GM19452 (cell line): ENCODE results near the gene SMIM41.

ENCODE experiments used
- ATAC-seq: cut with Tn5 transposase; IDR thresholded peaks from one replicate; pipeline ENCODE4 v1.9.1; 2021; ENCODE audit not compliant: unreplicated experiment

Gene SMIM41

DNA sequence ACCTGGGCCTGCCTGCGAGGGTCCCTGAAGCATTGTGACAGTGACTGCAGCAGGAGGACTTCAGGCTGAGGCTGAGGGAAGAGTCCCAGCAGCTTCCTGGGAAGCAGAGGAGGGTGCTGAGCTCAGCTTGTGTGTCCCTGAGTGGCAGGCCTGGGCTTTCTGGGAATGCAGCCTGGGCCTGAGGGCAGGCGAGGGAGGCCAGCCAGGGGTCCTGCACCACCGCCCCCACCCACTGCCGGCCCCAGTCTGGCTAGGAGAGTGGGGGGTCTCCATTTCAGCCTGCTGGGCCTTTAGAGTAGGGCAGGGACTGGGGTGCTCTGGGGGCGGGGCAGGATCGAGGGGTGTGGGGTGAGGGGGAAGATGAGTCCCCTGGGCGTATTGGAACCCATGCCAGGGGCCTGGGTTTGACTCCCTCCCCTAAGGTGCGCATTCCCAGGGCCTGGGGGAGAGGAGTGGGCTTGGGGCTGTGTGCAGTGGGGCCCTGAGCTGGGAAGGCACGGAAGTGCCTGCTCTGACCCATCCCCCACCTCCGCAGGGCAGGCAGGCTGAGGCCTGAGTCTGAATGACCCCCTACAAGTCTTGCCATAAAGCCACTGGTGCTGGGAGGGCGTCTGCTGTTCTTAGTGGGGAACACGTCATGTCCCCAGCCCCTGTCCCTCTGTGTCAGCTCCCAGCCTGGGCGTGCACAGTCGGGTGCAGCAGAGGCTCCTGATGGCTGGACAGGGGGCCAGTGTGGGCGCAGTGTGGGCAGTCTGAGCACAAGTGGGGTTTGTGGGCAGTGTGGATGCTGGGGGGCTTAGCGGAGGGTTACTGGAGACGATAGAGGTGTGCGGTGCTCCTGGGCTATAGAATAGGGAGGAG lies 66.0 kb downstream of the SMIM41 start:
- ATAC-seq, result no peak

DNA sequence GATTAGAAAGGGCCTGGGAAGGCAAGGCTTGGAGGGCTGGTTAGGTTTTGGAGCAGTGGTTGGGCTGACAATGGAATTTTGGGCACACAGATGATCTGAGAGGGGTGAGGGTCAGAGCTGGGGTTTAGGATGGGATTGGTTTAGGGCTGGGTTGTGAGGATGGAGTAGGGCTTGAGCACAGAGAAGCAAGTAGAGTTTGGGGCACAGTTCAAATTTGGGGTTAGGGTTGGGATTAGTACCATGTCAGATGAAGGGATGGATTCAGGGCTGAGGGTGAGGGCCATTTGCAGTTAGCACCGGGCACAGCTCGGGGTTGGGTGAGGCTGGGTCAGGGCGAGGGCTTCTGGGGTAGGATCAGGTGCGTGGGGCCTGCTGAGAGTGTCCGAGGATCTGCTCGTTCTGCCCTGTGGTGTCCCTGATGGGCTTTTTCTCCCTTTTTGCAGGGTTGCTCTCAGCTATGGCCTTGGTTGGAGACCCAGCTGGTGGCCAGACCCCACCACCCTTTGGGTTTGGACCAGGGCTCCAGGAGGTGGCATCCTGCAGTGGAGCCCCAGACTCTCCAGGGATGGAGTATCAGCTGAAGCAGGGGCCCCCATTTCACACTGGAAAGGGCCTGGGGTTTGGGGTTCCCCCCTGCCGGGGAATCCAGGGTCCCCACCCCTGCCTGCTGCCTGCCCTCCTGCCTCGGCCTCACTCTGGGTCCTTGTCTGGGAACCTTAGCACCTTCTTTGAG lies 66.8 kb downstream of the SMIM41 start:
- ATAC-seq, result no peak

DNA sequence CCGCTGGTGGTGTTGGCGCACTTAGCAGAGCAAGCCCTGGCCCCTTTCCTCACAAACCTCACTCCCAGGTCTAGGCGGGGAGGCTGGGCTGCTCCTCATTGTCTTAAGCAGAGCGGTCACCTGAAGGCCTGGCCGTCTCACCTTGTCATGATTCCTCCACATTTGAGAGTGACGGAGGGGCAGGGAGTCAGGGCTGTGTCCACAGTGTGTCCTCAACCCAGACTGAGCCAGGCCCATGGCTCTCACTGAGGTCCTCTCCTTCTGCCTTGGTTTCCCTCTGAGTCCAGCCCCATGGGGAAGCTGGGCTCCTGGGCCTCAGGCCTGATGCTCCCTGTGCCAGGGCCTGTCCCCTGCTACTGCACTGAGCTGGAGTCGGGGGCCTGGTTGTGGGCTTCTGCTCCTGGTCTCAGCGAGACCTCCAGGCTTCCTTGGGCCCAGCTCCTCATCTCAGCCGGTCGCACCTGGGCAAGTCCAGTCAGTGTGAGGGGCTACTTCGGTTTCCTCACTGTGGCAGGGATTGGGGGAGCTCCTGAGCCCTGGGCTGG lies 67.4 kb downstream of the SMIM41 start:
- no peak for ATAC-seq

DNA sequence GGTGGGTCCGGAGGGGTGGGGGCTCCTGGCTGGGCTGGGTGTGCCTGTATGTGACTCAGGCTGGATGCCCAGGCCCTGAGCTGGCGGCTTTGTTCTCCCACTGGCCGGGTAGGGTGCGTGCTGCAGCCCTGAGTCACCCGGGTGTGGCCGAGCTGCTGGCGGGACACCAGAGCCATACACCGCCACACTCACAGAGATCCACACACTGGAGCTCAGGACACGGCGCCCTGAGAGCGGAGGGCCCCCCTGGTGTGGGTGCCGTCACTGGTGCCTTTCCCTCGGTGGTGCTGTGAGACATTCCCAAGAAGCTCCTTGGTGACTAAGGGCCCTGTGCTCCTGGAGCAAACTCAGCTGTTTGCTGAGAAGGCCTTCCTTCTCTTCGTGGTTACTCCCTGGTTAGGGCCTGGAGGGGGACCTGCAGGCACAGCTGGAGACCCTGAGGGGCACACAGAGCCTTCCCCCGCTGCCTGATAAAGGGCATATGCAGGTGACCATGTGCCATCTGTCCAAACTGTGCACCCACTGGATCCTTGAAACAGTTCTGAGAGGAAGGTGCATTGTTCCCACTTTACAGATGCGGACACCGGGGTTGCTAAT lies 68.0 kb downstream of the SMIM41 start:
- no peak for ATAC-seq

DNA sequence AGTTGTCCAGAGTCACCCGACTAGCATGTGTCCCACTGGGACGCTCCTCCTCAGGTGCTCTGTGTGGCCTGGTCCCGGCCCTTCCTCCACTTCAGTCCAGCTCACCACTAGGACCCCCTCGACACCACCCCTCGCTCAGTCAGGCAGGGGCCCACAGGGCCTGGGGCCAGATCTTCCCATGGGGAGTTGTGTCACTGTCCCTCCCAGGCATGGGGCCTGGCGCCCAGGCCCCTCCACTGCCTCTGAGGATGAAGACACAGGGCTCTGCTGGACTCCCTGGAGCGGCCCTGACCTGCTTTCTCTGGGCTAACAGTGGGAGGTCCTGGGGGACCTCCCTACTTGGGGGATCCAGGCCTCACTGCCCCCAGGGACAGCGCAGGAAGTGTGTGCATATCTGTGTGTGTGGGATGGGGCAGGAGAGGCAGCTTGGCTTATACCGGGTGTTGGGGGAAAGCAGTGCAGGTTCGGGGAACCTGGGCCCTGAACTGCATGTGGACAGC lies 68.5 kb downstream of the SMIM41 start:
- ATAC-seq, result no peak

DNA sequence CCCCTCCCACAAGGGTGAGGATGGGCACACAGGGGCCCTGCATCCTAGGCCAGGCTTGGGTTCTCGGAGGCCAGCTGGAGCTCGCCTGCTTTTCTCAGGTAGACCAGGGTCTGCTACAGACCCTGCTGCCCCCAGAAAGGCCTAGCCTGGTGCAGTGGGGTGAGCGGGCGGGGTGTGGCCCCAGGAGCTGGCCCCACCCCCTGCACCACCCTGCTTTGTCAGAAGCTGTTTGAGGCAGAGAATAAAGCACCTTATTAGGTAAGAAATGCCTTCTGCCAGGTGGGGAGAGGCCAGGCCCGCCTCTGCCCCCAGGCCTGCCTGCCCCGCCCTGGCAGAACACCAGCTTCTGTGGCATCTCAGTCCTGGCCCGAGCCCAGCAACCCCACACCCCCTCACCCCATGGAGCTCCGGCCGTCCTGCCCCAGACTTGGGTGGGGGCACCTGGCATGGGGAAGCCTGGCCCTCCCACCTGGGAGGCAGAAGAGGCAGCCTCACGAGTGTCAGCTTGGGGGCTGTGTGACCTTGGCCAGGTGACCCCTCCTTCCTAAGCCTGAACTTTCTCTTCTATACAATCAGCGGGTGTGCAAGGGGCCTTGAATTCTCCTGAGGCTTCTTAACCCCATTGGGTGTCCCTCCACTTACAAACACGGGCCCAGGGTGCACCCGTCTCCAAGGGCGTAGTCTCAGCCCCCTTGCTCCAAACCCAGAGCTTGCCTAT lies 69.1 kb downstream of the SMIM41 start:
- ATAC-seq, result no peak

DNA sequence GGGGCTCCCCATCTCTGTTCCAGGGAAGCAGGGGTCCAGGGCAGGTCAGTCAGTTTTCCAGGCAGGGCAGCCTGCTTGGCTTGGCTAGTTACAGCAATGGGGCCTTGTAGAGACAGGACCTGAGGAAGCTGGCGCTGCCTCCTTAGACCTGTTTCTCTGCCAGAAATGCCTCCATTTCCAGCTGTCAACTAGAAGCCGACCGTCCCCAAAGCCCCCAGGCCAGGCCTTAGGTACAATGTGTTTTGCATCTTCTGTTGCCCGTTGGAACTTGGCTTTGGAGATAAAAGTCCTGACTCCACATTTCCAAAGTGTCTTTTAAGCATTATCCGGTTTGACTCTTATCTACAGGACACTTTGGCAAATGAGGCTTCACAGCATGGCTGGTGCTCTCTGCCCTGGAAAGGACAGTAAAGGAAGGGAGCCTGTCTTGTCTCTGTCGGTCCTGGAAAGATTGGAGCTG lies 69.7 kb downstream of the SMIM41 start:
- no peak for ATAC-seq

DNA sequence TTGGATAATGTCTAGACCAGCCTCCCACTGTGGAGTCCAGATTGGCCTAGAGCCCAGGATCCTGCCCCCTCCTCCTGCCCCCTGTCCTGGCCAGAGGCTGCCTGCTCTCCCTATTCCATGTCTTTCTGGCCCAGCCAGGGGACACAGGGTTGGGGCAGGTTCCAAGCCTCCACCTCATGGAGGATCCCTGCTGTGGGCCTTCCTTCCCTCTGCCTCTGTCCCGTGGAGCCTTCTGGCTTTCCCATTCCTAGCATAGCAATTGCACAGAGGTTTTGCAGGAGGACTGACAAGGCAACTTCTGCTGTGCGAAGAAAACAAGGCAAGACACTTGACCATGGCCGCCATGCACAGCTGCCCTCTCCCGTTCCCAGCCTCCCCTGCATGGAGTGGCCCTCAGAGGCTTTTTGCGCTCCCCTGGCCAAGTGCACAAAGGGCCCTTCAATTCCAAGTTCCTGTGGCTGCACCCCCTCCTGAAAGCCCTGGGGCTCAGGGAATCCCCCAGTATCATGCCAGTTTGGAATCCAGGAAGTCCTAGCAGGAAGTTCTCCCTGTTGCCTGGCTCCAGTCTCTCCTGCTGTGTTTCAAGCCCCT lies 70.2 kb downstream of the SMIM41 start:
- ATAC-seq, result no peak

DNA sequence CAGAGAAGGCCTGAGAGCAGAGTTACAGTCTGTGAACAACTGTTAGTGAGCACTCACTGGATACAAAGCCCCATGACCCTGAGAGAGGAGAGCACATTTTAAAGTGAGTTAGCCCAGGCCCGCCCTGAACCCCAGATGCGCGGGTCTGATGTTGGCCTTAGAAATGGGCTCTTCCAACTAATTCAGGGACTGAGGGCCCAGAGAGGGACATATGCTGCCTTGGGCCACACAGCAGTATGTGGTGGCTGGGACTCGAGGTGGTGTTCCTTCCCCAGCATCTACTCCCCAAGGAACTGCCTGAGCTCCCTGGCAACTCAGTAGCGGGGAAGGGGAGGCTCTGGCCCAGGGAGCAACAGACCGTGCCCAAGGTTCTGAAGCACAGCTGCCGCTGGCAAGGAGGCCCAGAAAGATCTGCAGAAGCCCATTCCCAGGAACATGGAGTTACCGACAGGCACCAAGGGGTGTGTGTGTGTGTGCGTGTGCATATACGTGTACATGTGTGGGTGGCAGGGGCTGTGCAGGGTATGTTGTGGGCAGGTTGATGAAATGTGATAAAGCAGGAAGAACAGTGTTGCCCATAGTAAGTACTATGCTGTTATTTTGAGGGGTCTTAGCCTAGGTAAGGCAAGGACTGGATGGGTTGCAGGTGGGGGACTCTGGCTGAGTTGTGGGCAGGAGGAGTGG lies 71.8 kb downstream of the SMIM41 start:
- no peak for ATAC-seq

DNA sequence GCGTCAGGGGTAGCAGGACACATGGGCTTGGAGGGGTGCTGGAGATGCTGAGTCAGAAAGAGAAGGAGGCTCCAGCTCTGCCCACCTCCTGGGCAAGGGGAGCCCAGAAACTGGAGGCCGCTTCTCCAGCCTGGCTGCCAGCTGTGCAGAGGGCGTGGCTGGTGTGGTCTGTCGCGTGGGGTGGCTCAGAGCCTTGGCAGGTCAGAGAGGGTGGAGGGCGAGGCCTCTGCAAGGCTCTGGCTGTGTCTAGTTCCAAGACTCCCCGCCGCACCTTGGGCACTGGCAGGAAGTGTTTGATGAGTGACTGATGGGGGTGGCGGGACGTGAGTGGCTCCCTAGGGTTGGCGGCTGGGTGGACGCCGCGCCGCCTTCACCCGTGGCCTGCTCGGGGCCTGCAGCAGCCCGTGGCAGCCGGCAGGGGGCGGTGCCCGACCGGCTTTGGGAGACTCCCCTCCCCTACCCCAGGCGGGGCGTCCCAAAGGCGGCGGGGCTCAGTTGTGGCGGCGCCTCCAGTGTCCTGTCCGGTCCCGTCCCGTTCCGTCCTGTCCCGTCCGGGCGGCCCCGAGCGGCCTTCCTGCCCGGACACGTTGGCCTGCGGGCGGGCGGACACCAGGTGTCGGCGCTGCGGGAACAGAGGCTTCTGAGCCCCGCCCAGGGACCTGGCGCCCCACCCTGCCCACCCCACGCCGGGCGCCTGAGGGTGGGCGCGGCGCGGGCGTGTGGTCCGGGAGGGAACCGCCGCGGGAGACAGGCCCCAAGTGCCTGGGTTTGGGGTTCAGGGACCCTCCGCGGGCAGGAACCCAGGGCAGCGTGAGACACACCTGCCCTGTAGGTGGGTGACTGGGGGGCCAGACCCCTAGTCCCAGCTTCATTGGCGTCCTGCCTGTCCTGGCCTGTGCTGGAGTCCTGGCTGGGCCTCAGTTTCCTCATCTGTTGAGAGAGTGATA lies 72.6 kb downstream of the SMIM41 start:
- ATAC-seq, result no peak

DNA sequence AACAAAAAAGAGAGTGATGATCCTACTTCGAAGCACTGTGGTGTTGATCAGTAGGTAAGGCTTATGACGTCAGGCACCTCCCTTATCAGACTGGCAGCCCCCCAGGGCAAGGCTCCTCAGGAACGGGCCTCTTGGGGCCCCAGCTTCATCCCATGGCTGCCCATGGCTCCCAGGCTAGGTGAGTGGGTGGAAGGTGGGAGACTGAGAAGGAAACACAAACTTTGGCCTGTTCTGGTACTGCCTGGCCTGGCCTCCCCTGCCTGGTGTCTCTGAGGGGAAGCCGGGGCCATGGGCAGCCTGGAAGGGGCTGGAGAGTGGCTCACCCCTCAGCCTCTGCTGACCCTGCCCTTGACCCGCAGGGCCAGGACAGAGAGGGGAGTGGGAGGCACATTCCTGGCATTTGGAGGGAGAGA lies 73.4 kb downstream of the SMIM41 start:
- no peak for ATAC-seq

DNA sequence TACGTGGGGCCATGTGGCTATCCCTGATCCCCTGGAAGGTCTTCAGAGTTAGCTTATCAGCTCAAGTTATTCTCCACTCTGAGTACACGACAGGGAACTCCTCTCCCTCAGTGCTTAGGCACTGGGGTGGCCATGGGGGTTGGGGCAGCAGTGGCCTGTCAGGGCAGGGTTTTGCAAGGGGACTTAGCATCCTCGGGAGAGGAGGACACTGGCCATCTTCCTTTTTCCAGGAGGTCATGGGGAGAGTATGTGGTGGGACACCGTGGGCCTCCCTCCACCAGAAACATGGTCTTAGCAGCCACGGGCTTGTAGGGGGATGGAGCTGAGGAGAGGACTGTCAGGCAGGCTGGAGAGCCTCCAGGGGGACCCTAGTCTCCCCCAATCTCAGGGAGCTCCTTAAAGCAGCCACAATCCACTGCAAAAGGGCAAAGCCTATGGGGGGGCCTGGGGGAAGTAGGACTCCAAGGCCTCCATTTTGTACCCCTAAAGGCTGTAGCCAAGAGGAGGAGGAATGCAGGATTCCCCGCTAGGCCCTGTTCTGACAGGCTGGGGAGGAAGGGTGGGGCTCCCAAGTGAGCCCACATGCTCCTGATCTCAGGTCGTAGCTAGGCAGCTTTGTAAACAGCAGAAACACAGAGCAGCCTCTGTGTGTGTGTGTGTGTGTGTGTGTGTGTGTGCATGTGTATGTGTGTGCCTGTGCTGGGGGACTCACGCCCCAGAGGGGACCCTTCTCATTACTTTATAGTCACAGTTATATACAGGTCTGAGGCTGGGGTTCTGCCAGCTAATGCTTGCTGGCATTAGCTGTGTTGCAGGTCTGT lies 75.8 kb downstream of the SMIM41 start:
- ATAC-seq, result no peak

DNA sequence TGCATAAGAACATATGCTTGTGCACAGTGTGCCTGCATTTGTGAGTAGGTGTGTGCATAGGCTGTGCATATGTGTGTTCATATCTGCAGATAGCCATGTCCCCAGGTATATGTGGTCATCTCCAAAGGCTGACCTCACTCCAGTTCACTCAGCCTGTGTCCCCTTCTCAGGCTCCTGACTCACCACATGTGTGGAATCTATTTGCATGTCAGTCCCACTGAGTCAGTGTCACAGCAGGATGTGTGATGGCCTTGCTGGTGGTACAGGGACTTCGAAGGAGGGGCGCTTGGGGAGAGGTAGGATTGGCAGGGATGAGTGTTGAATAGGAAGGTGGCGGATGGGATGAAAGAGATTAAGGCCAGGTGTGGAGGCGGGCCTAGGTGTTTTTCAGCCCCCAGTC lies 76.8 kb downstream of the SMIM41 start:
- ATAC-seq, result no peak

DNA sequence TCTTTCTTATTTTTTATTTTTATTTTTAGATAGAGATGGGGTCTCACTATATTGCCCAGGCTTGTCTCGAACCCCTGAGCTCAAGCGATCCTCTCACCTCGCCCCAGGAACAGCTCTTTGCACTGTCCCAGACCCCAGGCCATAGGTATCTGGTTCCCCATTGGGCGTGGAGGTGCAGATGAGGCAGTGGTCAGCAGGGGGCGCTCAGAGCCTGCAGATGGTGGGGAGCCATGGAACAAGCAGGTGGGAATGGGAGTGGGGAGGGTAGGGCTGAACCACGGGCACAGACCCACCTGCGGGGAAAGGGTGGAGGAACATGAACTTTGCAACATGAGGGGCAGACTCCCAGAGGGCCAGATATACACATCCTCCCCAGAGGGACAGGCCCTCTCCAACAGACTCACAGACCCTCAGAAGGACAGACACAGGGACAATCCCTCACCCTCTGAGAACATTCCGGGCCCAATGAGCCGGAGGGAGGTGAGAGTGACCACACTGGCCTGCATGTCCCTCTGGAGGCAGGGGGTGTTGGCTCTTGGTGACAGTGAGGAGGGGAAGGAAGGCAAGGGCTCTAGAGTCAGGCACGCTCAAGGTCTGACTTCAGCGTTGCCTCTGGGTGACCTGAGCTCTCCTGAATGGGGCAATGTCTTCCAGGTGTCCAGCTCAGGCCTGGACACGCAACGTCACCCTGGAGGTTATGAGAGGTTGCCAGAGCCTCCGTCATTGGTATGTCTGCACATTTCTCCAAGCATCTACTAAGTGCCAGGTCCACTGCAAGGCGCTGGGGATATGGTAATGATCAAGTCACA lies 77.5 kb downstream of the SMIM41 start:
- no peak for ATAC-seq

DNA sequence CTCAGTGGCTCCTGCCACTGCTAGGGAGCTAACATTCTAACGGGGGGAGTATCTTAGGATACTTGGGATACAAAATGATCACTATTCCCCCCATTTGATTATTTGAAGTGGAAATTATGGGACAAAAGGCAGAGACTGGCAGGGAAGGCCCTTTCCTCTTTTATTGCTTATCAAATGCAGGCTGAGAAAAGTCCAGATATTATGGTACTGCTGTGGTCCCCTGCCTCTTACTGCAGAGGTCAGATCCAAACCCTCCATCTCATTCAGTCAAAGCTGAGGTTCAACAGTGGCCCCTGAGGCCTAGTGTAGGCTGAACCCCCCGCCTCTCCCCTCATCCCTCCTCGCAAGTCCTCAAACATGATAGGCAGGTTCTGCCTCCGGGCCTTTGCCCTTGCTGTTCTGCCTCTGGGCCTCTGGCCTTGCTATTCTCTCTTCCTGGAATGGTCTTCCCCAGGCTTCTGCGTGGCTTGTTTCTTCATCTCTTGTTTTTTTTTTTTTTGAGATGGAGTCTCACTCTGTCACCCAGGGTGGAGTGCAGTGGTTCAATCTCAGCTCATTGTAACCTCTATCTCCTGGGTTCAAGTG lies 78.2 kb downstream of the SMIM41 start:
- ATAC-seq, result no peak
